Thoracic aorta (tissue), 2 donors: Measurements from ENCODE around the gene CD74. TPM values are rescaled to one million over a fixed set of nuclear protein-coding genes. Genes with fewer than 3 reads are reported as not detected.

Experiments
- ATAC-seq: fragments of 150-250 bp; one replicate; pipeline ENCODE4 v1.8.0; 2017; ENCODE audit warnings: low read depth; ENCODE audit not compliant: insufficient number of reproducible peaks, low FRiP score
- DNase-seq: peaks from one replicate; pipeline ENCODE4 v3.0.0-alpha.2; 2020; ENCODE audit warnings: low spot score
- H3K27ac ChIP-seq, 2 donors: fragments of 200-600 bp; sonication (generic); 1 replicate in 1 of 2; 2 replicates in 1 of 2; pipeline ENCODE4 v1.5.1; 2016; ENCODE audit warnings: mild to moderate bottlenecking in 2 of 2, moderate library complexity in 2 of 2
- H3K27me3 ChIP-seq: fragments of 200-600 bp; sonication (generic); replicated peaks from 2 replicates; pipeline ENCODE4 v1.6.0; 2016; ENCODE audit warnings: mild to moderate bottlenecking; ENCODE audit not compliant: insufficient read depth
- H3K36me3 ChIP-seq: fragments of 200-600 bp; sonication (generic); one replicate; pipeline ENCODE4 v1.5.1; 2016
- H3K4me1 ChIP-seq, 2 donors: fragments of 200-600 bp; sonication (generic); 1 replicate in 1 of 2; 2 replicates in 1 of 2; pipeline versions ENCODE4 v1.5.1 to v1.6.0; 2016; ENCODE audit warnings: low read depth in 2 of 2, mild to moderate bottlenecking in 1 of 2; ENCODE audit not compliant: control insufficient read depth in 1 of 2
- H3K4me3 ChIP-seq: fragments of 200-600 bp; sonication (generic); 2 replicates; pipeline ENCODE4 v1.5.1; 2016; ENCODE audit warnings: mild to moderate bottlenecking
- H3K9me3 ChIP-seq: fragments of 200-600 bp; sonication (generic); 2 replicates; pipeline ENCODE4 v1.5.1; 2016
- total RNA-seq, 2 donors: library from RNA; depleted of rRNA; stranded (reverse); fragments of >200 nt; gene quantifications; one replicate each; pipeline versions ENCODE4 v1.1.0 to v1.2.3, GENCODE V29; 2016
- TF ChIP-seq, protein P1 (sequence below): fragments of 200-600 bp; sonication (generic); IDR thresholded peaks from one replicate; pipeline ENCODE4 v1.5.1; 2019; ENCODE audit warnings: antibody characterized with exemption

CD74 gene
- total RNA-seq, 2 donors from 2014 or later: 844 to 1,048 TPM

DNA sequence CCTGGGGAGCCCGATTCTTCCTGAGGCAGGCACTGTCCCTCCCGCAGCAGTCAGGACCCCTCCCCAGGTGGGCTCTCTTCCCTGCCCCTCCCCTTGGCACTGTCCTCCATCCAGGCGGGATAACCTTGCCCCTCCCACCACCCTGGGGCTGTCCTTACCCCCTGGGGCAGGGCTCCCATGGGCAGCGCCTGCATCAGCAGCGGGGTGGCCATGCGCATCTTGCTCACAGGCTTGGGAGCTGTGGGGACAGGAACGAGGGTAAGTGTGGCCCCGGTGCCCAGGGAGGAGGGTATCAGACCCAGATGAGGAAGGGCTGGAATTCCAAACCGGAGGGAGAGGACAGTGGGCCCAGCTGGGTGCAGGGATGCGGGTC is 6.0 kb downstream of the CD74 start:
- ATAC-seq: no peak
- DNase-seq: no peak
- H3K4me1 ChIP-seq: peaks cover 5 to 13% of the 10 kb centered on the region in 2 donors
- H3K4me3 ChIP-seq: no peak overlapping the region
- TF ChIP-seq, protein P1, sequence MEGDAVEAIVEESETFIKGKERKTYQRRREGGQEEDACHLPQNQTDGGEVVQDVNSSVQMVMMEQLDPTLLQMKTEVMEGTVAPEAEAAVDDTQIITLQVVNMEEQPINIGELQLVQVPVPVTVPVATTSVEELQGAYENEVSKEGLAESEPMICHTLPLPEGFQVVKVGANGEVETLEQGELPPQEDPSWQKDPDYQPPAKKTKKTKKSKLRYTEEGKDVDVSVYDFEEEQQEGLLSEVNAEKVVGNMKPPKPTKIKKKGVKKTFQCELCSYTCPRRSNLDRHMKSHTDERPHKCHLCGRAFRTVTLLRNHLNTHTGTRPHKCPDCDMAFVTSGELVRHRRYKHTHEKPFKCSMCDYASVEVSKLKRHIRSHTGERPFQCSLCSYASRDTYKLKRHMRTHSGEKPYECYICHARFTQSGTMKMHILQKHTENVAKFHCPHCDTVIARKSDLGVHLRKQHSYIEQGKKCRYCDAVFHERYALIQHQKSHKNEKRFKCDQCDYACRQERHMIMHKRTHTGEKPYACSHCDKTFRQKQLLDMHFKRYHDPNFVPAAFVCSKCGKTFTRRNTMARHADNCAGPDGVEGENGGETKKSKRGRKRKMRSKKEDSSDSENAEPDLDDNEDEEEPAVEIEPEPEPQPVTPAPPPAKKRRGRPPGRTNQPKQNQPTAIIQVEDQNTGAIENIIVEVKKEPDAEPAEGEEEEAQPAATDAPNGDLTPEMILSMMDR: no peak
- no peak overlapping the region for H3K27ac ChIP-seq
- H3K27me3 ChIP-seq: no peaks in the 10 kb centered on the region
- H3K9me3 ChIP-seq: no peaks in the 10 kb centered on the region
- peaks cover 5% of the 10 kb centered on the region for H3K36me3 ChIP-seq

DNA sequence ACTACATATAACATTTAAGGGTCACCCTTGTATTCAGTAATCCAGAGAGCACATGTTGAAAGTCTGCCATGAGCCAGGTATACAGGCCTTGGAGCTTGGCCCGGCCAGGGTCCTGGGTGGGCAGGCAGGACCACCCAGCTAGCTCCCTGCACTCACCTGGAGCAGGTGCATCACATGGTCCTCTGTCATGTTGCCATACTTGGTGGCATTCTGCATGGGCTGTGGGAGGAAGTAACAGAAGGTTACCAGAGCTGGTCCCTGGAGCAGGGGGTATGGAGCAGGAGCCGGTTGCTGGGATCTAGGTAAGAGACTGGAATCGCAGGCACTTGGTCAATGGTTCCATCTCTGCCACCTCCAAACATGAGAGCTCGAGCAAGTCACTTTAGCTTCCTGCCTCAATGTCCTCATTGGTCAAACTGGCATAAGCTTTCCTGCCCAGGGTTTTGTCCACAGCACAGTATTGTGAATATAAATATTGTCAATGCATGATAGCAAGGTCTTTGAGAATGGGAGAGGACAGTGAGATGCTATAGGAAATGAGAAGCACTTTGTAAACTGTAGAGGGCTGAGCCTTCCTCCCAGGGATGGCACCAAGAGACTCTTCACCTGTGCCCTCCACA is 6.5 kb downstream of the CD74 start:
- no peak for DNase-seq
- H3K27me3 ChIP-seq: no peaks in the 10 kb centered on the region
- H3K4me3 ChIP-seq: no peak overlapping the region
- peaks cover 5% of the 10 kb centered on the region for H3K36me3 ChIP-seq
- H3K4me1 ChIP-seq: peaks cover 5 to 13% of the 10 kb centered on the region in 2 donors
- H3K9me3 ChIP-seq: no peaks in the 10 kb centered on the region
- H3K27ac ChIP-seq: no peak overlapping the region
- TF ChIP-seq, protein P1: no peak
- no peak for ATAC-seq

GRCh38 chr5:150404941-150405816 is 7.5 kb downstream of the CD74 start:
- ATAC-seq (no peak), DNase-seq (no peak)
- TF ChIP-seq, protein P1: no peak
- H3K27ac ChIP-seq: no peak overlapping the region
- H3K36me3 ChIP-seq: peaks cover 8% of the 10 kb centered on the region
- peaks cover 3 to 4% of the 10 kb centered on the region in 2 donors for H3K4me1 ChIP-seq
- H3K27me3 ChIP-seq: no peaks in the 10 kb centered on the region
- no peak overlapping the region for H3K4me3 ChIP-seq
- H3K9me3 ChIP-seq: no peaks in the 10 kb centered on the region

- TF ChIP-seq, protein P1: no peak
- ATAC-seq (no peak), DNase-seq (no peak)
- H3K4me3 ChIP-seq: no peak overlapping the region
- H3K27me3 ChIP-seq: no peaks in the 10 kb centered on the region
- no peak overlapping the region for H3K27ac ChIP-seq
- no peaks in the 10 kb centered on the region for H3K4me1 ChIP-seq
- peaks cover 14% of the 10 kb centered on the region for H3K36me3 ChIP-seq
- no peaks in the 10 kb centered on the region for H3K9me3 ChIP-seq
These were observed 8.2 kb downstream of the CD74 start for GRCh38 chr5:150404535-150404934.

GRCh38 chr5:150404121-150404520 is 8.6 kb downstream of the CD74 start:
- TF ChIP-seq, protein P1: no peak
- DNase-seq (no peak), ATAC-seq (no peak)
- H3K4me3 ChIP-seq: no peak overlapping the region
- H3K36me3 ChIP-seq: peaks cover 17% of the 10 kb centered on the region
- no peaks in the 10 kb centered on the region for H3K4me1 ChIP-seq
- no peaks in the 10 kb centered on the region for H3K27me3 ChIP-seq
- no peak overlapping the region for H3K27ac ChIP-seq
- no peaks in the 10 kb centered on the region for H3K9me3 ChIP-seq
